Progenitor cell of endocrine pancreas (in vitro differentiated cells): ENCODE results near the gene LPAR3. TPM values are rescaled to one million over a fixed set of nuclear protein-coding genes. Genes with fewer than 3 reads are reported as not detected.

ENCODE experiments used
- DNase-seq: peaks from one replicate; pipeline ENCODE4 v3.0.0; 2021; ENCODE audit warnings: low spot score; ENCODE audit not compliant: unreplicated experiment
- H3K27ac Mint-ChIP-seq: 2 replicates; pipeline ENCODE4 v1.8.0; 2021; ENCODE audit warnings: mild to moderate bottlenecking, moderate library complexity, mixed read lengths
- H3K27me3 Mint-ChIP-seq: 2 replicates; pipeline ENCODE4 v1.8.0; 2021; ENCODE audit warnings: mixed read lengths
- H3K36me3 Mint-ChIP-seq: 2 replicates; pipeline ENCODE4 v1.8.0; 2022; ENCODE audit warnings: mixed read lengths; ENCODE audit not compliant: insufficient read depth
- H3K4me1 Mint-ChIP-seq: 2 replicates; pipeline ENCODE4 v1.8.0; 2021; ENCODE audit warnings: low read depth, mixed read lengths
- H3K4me3 Mint-ChIP-seq: 2 replicates; pipeline ENCODE4 v1.8.0; 2021; ENCODE audit warnings: low read depth, mild to moderate bottlenecking, moderate library complexity, mixed read lengths
- H3K9me3 Mint-ChIP-seq: 2 replicates; pipeline ENCODE4 v1.8.0; 2021; ENCODE audit warnings: low read depth, mixed read lengths
- CTCF ChIP-seq: fragments of 200-600 bp; sonication (generic); IDR thresholded peaks from one replicate; pipeline ENCODE4 v1.5.0; 2021; ENCODE audit warnings: antibody characterized with exemption, mild to moderate bottlenecking; ENCODE audit not compliant: unreplicated experiment
- total RNA-seq: library from RNA; stranded (reverse); gene quantifications from 2 replicates; pipeline ENCODE4 v1.2.1, GENCODE V29; 2021

LPAR3 gene
- total RNA-seq, 1 donor from 2014 or later, result 5.1 TPM

DNA sequence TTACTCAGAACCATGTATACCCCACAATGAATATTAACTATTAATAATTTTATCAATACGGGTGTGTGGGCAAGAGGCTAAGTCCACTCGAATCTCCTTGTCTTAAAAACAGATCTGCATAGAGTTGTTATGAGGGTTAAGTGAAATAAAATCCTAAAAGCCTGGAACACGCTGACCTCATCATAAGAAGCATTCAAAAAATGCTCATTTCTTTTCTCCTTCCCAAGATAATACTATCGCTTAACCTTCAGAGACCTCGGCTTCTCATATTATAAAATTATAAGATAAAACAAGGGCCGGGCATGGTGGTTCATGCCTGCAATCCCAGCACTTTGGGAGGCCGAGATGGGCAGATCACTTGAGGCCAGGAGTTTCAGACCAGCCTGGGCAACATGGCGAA is 35.1 kb downstream of the LPAR3 start:
- no peak for DNase-seq
- Mint-ChIP-seq H3K27me3 (no peaks in the 10 kb centered on the region), H3K36me3 (no peaks in the 10 kb centered on the region), H3K27ac (no peak overlapping the region), H3K9me3 (no peaks in the 10 kb centered on the region), H3K4me3 (no peak overlapping the region), H3K4me1 (peaks cover 25% of the 10 kb centered on the region)
- TF ChIP-seq CTCF, result no peak

DNA sequence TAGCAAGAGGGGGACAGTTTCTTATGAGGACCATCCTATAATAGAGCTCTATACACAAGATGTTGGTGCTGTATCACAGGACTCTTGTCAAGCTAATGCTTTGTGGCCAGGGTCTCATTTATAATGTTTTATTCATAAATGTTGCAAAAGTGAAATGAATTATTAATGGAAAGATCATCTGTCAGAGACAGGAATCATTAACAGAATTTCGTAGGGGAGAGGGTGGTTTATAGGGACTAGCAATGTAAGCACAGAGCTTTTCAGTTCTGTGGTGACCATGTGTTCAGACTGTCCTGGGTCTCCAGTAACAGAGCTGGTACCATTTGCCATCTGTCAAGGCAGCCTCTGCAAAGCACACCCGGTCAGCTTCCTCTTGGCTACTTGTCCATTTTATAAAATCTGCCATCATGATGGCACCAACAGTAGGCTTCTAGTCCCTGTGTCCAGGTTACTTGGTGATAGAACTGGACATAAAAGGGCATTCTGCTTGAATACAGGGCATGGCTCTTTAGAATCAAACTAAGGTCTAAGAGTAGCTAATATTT is 36.2 kb downstream of the LPAR3 start:
- Mint-ChIP-seq H3K27me3 (no peaks in the 10 kb centered on the region), H3K4me3 (no peak overlapping the region), H3K27ac (no peak overlapping the region), H3K9me3 (no peaks in the 10 kb centered on the region), H3K36me3 (no peaks in the 10 kb centered on the region), H3K4me1 (peaks cover 20% of the 10 kb centered on the region)
- DNase-seq, result no peak
- TF ChIP-seq CTCF, result no peak

DNA sequence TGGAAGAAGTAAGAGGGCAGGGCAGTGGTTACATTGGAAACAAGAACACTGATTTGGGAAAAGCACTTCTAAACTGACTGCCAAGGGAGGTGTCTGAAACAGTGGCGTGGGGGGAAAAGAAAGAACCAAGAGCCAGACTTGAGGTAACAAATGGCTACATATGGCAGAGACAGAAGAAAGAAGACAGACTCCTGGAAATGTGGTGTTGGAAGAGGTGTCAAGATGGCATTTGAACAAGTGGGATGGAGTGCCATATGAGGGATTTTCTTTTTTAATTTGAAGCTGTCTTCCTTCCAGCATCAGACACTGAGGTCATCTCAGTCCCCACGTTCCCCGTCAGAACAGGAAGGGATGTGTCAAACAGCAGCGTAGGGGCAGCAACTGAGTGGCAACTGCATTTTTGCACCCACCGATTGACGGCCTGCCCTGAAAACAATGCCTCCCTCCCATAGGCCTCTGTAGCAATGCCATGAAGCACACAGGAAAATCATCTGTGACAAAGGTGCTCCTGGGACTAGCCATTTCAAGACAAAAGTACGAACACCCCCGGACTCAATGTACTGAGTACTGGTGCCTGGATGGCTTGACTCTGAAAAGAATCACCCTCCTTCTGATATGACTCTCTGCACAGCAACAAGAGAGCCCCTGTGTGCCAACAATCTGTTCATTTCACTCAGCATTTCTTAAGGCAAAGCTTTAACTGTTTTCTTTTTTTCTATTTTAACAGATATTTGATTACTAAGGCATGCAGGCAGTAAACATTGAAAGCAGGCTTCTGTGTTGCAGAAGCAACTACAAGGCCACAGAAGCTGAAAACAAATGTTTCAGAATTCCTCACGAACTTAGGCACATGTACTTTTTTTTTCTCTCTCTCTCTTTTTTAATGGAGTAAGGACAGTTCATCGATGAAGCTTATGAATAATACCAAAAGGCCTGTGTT is 37.0 kb downstream of the LPAR3 start:
- peaks cover 17% of the 10 kb centered on the region for H3K4me1 Mint-ChIP-seq
- H3K27ac Mint-ChIP-seq, result no peak overlapping the region
- no peak for TF ChIP-seq CTCF
- no peak for DNase-seq
- H3K27me3 Mint-ChIP-seq, result no peaks in the 10 kb centered on the region
- no peaks in the 10 kb centered on the region for H3K9me3 Mint-ChIP-seq
- no peaks in the 10 kb centered on the region for H3K36me3 Mint-ChIP-seq
- H3K4me3 Mint-ChIP-seq, result no peak overlapping the region

DNA sequence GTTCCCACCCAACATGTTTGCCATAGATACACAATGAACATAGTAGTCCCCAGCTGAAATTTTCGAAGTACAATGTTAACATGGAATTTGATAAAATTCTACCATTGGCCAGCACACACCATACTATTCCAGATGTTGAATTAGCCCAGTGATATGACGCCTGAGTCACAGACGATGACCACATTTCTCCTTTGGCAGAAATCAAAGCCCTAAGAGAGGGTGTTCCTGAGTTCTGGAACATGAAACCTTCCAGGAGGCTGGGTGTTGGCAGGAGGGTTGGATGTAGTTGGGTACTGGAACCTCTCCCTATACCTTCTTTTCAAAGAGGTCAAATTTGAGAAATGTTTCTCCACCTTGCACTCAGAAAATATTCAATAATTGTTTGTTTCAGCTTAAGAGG is 37.8 kb downstream of the LPAR3 start:
- Mint-ChIP-seq H3K9me3 (no peaks in the 10 kb centered on the region), H3K27ac (no peak overlapping the region), H3K4me1 (peaks cover 16% of the 10 kb centered on the region), H3K27me3 (no peaks in the 10 kb centered on the region), H3K4me3 (no peak overlapping the region), H3K36me3 (no peaks in the 10 kb centered on the region)
- DNase-seq, result no peak
- no peak for TF ChIP-seq CTCF

GRCh38 chr1:84853741-84854721 is 39.0 kb downstream of the LPAR3 start:
- TF ChIP-seq CTCF, result no peak
- H3K9me3 Mint-ChIP-seq, result no peaks in the 10 kb centered on the region
- no peak overlapping the region for H3K4me3 Mint-ChIP-seq
- no peaks in the 10 kb centered on the region for H3K36me3 Mint-ChIP-seq
- no peaks in the 10 kb centered on the region for H3K27me3 Mint-ChIP-seq
- H3K27ac Mint-ChIP-seq, result no peak overlapping the region
- no peak for DNase-seq
- H3K4me1 Mint-ChIP-seq, result peaks cover 16% of the 10 kb centered on the region
